Esophagus squamous epithelium (tissue), 5 donors: ENCODE measurements around the gene RNF38. TPM values are rescaled to one million over a fixed set of nuclear protein-coding genes. Genes with fewer than 3 reads are reported as not detected.
"Not testable (repeated sequence)": the region's sequence is repeated elsewhere in the genome, so short reads cannot be mapped to it uniquely, and the experiment has no call there.

Experiments
- DNase-seq: peaks from one replicate; lab custom pipeline; 2025; lab: John Stamatoyannopoulos, UW
- H3K27ac ChIP-seq, 4 donors: fragments of 200-600 bp; sonication (generic); one replicate each; pipeline ENCODE4 v1.5.1; 2016 to 2019; ENCODE audit warnings: mild to moderate bottlenecking in 1 of 4
- H3K27me3 ChIP-seq, 4 donors: fragments of 200-600 bp; sonication (generic); 1 replicate in 3 of 4; 2 replicates in 1 of 4; pipeline versions ENCODE4 v1.5.1 to v1.6.0; 2017 to 2021; ENCODE audit warnings: antibody characterized with exemption in 1 of 4
- H3K36me3 ChIP-seq, 3 donors: fragments of 200-600 bp; sonication (generic); one replicate each; pipeline ENCODE4 v1.5.1; 2016 to 2019
- H3K4me1 ChIP-seq, 3 donors: fragments of 200-600 bp; sonication (generic); one replicate each; pipeline ENCODE4 v1.5.1; 2017 to 2019
- H3K4me3 ChIP-seq, 4 donors: fragments of 200-600 bp; sonication (generic); 1 replicate in 3 of 4; 2 replicates in 1 of 4; pipeline ENCODE4 v1.5.1; 2016 to 2019; ENCODE audit warnings: mild to moderate bottlenecking in 2 of 4, moderate library complexity in 1 of 4
- H3K9me3 ChIP-seq, 3 donors: fragments of 200-600 bp; sonication (generic); one replicate each; pipeline ENCODE4 v1.5.1; 2016 to 2019
- POLR2A ChIP-seq, 4 donors: fragments of 450-650 bp; IDR thresholded peaks; one replicate each; pipeline ENCODE4 v1.6.1; 2017; ENCODE audit warnings: antibody characterized with exemption in 4 of 4, mild to moderate bottlenecking in 4 of 4, moderate library complexity in 3 of 4
- WGBS, 2 donors: methylation state at CpG; one replicate each; pipeline ENCODE4 v1.1.5; 2018; 5-methylcytosine and 5-hydroxymethylcytosine counted together
- intact Hi-C: fragments of 100-400 bp; cut with DNase I; formaldehyde crosslinking; loops from one replicate; pipeline ENCODE4 v1.15.0; 2022
- total RNA-seq, 4 donors: library from RNA; depleted of rRNA; stranded (reverse); fragments of >200 nt; gene quantifications; one replicate each; pipeline ENCODE4 v1.1.0, GENCODE V29; 2016
- TF ChIP-seq, protein P1 (sequence below), 6 experiments: fragments of 450-650 bp in 4 of 6; fragments of 200-600 bp in 2 of 6; sonication (generic) in 2 of 6; IDR thresholded peaks; one replicate each; pipeline ENCODE4 v1.5.1; 2016 to 2019; ENCODE audit warnings: antibody characterized with exemption in 6 of 6, mild to moderate bottlenecking in 4 of 6, moderate library complexity in 4 of 6
- donor health status: DM: yes; HTN: yes; CAD: no.

Gene RNF38
- total RNA-seq, 4 donors from 2014 or later, result 11.1 to 25.9 (median 13.5) TPM

DNA sequence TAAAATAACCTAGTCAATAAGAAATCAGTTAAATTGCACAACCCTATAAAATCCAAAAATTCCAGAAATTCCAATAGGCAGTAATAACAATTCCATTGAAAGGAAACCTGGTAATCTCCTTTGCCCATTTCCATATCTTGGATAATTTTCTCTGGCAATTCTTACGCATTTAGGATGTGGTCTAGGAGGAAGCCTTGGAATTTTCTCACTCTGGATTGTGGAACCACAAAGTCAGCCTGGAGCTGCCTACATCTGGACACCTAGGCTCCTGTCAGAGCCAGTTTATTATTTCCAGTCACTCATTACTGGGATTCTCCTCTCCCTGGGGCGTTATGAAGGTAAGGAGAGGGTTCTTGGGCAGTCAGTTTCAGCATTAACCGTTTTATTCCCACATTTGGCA is 101.5 kb downstream of the RNF38 start:
- H3K36me3 ChIP-seq, result no peaks in the 10 kb centered on the region
- TF ChIP-seq POLR2A (IDR thresholded peaks at IDR 0.05), result no peak
- TF ChIP-seq, protein P1, sequence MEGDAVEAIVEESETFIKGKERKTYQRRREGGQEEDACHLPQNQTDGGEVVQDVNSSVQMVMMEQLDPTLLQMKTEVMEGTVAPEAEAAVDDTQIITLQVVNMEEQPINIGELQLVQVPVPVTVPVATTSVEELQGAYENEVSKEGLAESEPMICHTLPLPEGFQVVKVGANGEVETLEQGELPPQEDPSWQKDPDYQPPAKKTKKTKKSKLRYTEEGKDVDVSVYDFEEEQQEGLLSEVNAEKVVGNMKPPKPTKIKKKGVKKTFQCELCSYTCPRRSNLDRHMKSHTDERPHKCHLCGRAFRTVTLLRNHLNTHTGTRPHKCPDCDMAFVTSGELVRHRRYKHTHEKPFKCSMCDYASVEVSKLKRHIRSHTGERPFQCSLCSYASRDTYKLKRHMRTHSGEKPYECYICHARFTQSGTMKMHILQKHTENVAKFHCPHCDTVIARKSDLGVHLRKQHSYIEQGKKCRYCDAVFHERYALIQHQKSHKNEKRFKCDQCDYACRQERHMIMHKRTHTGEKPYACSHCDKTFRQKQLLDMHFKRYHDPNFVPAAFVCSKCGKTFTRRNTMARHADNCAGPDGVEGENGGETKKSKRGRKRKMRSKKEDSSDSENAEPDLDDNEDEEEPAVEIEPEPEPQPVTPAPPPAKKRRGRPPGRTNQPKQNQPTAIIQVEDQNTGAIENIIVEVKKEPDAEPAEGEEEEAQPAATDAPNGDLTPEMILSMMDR (IDR thresholded peaks at IDR 0.05), result no peak
- no peak for DNase-seq
- no peaks in the 10 kb centered on the region for H3K27me3 ChIP-seq
- intact Hi-C loops, result no loop called here
- H3K4me1 ChIP-seq, result peaks cover 0 to 27% (median 3%) of the 10 kb centered on the region in 3 donors
- H3K9me3 ChIP-seq, result no peaks in the 10 kb centered on the region
- no peak overlapping the region for H3K4me3 ChIP-seq
- H3K27ac ChIP-seq, result peak overlapping the region in 2 of 4 donors; percentile 1 to 25
- 70 to 72% methylated on average over 3 of the region's 3 CpGs for WGBS, 2 donors

DNA sequence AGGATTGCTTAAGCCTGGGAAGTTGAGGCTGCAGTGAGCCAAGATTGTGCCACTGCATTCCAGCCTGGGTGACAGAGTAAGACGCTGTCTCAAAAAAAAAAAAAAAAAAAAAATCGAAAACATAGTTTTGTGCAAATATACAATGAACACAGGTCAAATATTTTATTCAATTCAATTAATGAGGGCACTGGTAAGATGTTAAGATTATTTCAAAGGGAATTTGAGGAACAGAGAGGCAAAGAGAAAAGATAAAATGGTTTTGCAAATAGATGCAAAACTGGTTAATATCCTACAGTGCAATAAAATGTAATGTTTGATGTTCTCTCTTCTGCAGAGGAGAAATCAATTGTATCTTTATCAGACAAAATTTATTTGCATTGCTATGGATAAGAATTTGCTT is 102.3 kb downstream of the RNF38 start:
- TF ChIP-seq, protein P1 (IDR thresholded peaks at IDR 0.05), result no peak
- TF ChIP-seq POLR2A (IDR thresholded peaks at IDR 0.05), result no peak
- Histone ChIP-seq H3K27me3 (no peaks in the 10 kb centered on the region), H3K27ac (peak overlapping the region in 3 of 4 donors; percentile 73 to 84 (median 84)), H3K36me3 (no peaks in the 10 kb centered on the region), H3K4me3 (no peak overlapping the region), H3K9me3 (no peaks in the 10 kb centered on the region), H3K4me1 (peaks cover 0 to 27% (median 3%) of the 10 kb centered on the region in 3 donors)
- intact Hi-C loops, result no loop called here
- 85 to 88% methylated on average over 2 of the region's 2 CpGs for WGBS, 2 donors
- DNase-seq, result no peak

DNA sequence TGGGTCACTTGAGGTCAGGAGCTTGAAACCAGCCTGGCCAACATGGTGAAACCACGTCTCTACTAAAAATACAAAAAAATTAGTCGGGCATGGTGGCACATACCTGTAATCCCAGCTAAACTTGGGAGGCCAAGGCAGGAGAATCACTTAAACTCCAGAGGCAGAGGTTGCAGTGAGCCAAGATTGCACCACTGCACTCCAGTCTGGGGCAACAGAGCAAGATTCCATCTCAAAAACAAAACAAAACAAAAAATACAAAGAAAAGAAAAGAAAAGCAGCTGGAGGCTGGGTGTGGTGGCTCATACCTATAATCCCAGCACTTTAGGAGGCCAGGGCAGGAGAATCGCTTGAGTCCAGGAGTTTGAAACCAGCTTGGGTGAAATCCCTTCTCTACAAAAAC is 105.1 kb downstream of the RNF38 start:
- Histone ChIP-seq H3K4me1 (peaks cover 0 to 27% (median 3%) of the 10 kb centered on the region in 3 donors), H3K27ac (peak overlapping the region in 1 of 4 donors; percentile 84)
- H3K36me3 ChIP-seq, intact Hi-C loops, DNase-seq, H3K9me3 ChIP-seq, H3K4me3 ChIP-seq, H3K27me3 ChIP-seq: not testable (repeated sequence)
- WGBS, 2 donors, result 74 to 91% methylated on average over 2 to 3 of the region's 3 CpGs

DNA sequence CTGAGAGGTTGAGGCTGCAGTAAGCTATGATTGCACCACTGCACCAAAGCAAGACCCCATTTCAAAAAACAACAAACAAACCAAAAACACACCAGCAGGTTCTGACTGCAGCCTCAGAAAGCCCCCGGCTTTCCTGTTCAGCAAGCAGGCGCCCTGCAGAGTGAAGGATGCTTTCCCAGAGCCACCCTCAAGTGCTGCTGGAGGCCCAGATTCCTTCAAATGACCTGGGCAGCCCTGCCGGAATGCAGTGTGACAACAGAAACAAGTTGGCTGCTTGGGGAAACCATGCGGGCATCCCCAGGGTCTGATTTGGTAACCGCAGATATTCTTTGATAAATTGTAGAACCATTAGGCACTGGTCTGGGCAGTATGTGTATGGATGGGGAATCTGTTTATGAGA is 106.2 kb downstream of the RNF38 start:
- H3K4me1 ChIP-seq, result peaks cover 0 to 27% (median 3%) of the 10 kb centered on the region in 3 donors
- TF ChIP-seq, protein P1 (IDR thresholded peaks at IDR 0.05), result no peak
- no peak for TF ChIP-seq POLR2A (IDR thresholded peaks at IDR 0.05)
- H3K9me3 ChIP-seq, result no peaks in the 10 kb centered on the region
- no peak for DNase-seq
- WGBS, 2 donors, result 83 to 92% methylated on average over 4 to 5 of the region's 5 CpGs
- no peak overlapping the region for H3K4me3 ChIP-seq
- no peaks in the 10 kb centered on the region for H3K36me3 ChIP-seq
- no peaks in the 10 kb centered on the region for H3K27me3 ChIP-seq
- intact Hi-C loops, result no loop called here
- H3K27ac ChIP-seq, result no peak overlapping the region

DNA sequence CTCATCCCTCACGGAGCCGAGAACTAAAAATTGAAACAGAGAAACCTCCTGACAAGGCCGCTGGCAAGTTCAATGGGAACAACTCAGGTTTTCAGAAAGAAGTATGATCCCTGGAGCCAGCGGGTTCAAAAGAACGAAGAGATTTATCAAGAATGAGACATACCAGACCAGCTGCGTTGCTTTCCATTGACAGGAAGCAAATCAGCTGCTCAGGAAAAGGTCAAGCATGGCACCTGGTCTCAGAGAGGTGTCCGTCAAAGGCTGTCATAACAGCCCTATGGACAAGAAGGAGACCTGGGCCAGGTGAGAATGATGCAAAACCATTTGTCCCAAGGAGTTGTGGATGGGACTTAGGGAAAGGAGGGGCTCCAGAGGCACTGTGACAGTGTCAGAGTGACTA is 106.9 kb downstream of the RNF38 start:
- H3K27ac ChIP-seq, result peak overlapping the region in 1 of 4 donors; percentile 10
- H3K4me1 ChIP-seq, result peaks cover 0 to 27% (median 3%) of the 10 kb centered on the region in 3 donors
- intact Hi-C loops, result no loop called here
- 79 to 87% methylated on average over 5 of the region's 7 CpGs for WGBS, 2 donors
- no peak for DNase-seq
- H3K4me3 ChIP-seq, result no peak overlapping the region
- H3K36me3 ChIP-seq, result no peaks in the 10 kb centered on the region
- H3K27me3 ChIP-seq, result no peaks in the 10 kb centered on the region
- TF ChIP-seq, protein P1 (IDR thresholded peaks at IDR 0.05), result no peak
- TF ChIP-seq POLR2A (IDR thresholded peaks at IDR 0.05), result no peak
- no peaks in the 10 kb centered on the region for H3K9me3 ChIP-seq

DNA sequence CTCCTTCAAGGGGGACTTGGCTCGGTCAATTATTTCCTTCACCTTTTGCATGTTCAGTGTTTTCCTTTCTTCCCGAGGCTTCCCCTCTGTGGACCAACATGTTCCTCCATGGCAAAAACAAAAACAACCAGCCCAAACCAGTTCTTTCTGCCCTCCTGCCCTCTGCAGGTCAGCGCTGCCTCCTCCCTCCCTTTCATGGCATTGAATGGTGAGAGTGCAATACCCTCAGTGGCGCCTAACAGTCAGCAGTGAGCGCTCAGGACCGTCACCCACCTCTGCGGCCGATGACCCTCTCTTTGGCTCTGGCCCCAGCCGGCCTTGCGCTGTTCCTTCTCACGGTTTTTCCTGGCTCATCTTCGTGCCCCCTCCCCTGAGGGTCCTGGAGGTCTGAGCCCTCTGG is 107.4 kb downstream of the RNF38 start:
- TF ChIP-seq, protein P1 (IDR thresholded peaks at IDR 0.05), result no peak
- no peak for TF ChIP-seq POLR2A (IDR thresholded peaks at IDR 0.05)
- intact Hi-C loops, result no loop called here
- WGBS, 2 donors, result 84 to 86% methylated on average over 12 of the region's 12 CpGs
- Histone ChIP-seq H3K4me3 (no peak overlapping the region), H3K36me3 (no peaks in the 10 kb centered on the region), H3K4me1 (peaks cover 0 to 27% (median 3%) of the 10 kb centered on the region in 3 donors), H3K9me3 (no peaks in the 10 kb centered on the region), H3K27ac (peak overlapping the region in 1 of 4 donors; percentile 10), H3K27me3 (no peaks in the 10 kb centered on the region)
- no peak for DNase-seq
